OCI-LY1 (cell line): ENCODE data around the gene ABCA4.

Experiments
- H2AFZ ChIP-seq: fragments of 200-600 bp; sonication (generic), shearing (Covaris generic); 2 replicates; pipeline ENCODE4 v1.6.0; 2014; ENCODE audit warnings: antibody characterized with exemption, mild to moderate bottlenecking, low read length
- H3F3A ChIP-seq: fragments of 200-600 bp; sonication (generic), shearing (Covaris generic); 2 replicates; pipeline ENCODE4 v1.6.0; 2014; ENCODE audit warnings: mild to moderate bottlenecking, antibody characterized with exemption, low read length, moderate library complexity; ENCODE audit not compliant: insufficient read depth
- H3K27ac ChIP-seq: fragments of 200-600 bp; sonication (generic); 2 replicates; pipeline ENCODE4 v1.5.1; 2014; ENCODE audit warnings: low read length, mixed run types, mild to moderate bottlenecking, low read depth; ENCODE audit not compliant: poor library complexity, severe bottlenecking
- H3K27me3 ChIP-seq: fragments of 200-600 bp; sonication (generic); 2 replicates; pipeline ENCODE4 v1.6.0; 2014; ENCODE audit warnings: antibody characterized with exemption, mild to moderate bottlenecking, low read length, moderate library complexity; ENCODE audit not compliant: insufficient read depth
- H3K36me3 ChIP-seq: fragments of 200-600 bp; sonication (generic); 2 replicates; pipeline ENCODE4 v1.6.1; 2014; ENCODE audit warnings: mild to moderate bottlenecking, antibody characterized with exemption, low read length, moderate library complexity, mixed read lengths; ENCODE audit not compliant: insufficient read depth
- H3K4me1 ChIP-seq: fragments of 200-600 bp; sonication (generic); 2 replicates; pipeline ENCODE4 v1.5.1; 2014; ENCODE audit warnings: mild to moderate bottlenecking, low read length, moderate library complexity; ENCODE audit not compliant: insufficient read depth, severe bottlenecking
- H3K4me2 ChIP-seq: fragments of 200-600 bp; sonication (generic), shearing (Covaris generic); 2 replicates; pipeline ENCODE4 v1.6.1; 2014; ENCODE audit warnings: low read length
- H3K4me3 ChIP-seq: fragments of 200-600 bp; sonication (generic); 2 replicates; pipeline ENCODE4 v1.5.1; 2014; ENCODE audit warnings: low read length, low read depth, mild to moderate bottlenecking, mixed read lengths; ENCODE audit not compliant: poor library complexity, severe bottlenecking
- H3K79me2 ChIP-seq: fragments of 200-600 bp; shearing (Covaris generic); 2 replicates; pipeline ENCODE4 v1.6.1; 2016; ENCODE audit warnings: mixed run types, low read length, mixed read lengths; ENCODE audit not compliant: insufficient read depth
- H3K9ac ChIP-seq: fragments of 200-600 bp; sonication (generic), shearing (Covaris generic); 2 replicates; pipeline ENCODE4 v1.6.1; 2014; ENCODE audit warnings: mild to moderate bottlenecking, low read length, mixed read lengths
- H3K9me2 ChIP-seq: fragments of 200-600 bp; sonication (generic), shearing (Covaris generic); 2 replicates; pipeline ENCODE4 v1.6.1; 2014; ENCODE audit warnings: low read depth, mild to moderate bottlenecking, low read length, mixed read lengths
- H3K9me3 ChIP-seq: fragments of 200-600 bp; shearing (Covaris generic); 2 replicates; pipeline ENCODE4 v1.6.1; 2014; ENCODE audit warnings: low read length, mixed read lengths
- H4K20me1 ChIP-seq: fragments of 200-600 bp; sonication (generic), shearing (Covaris generic); 2 replicates; pipeline ENCODE4 v1.6.0; 2016; ENCODE audit warnings: mild to moderate bottlenecking, low read length; ENCODE audit not compliant: insufficient read depth
- EZH2 ChIP-seq: fragments of 200-600 bp; sonication (generic), shearing (Covaris generic); IDR thresholded peaks from 2 replicates; pipeline ENCODE4 v1.8.0; 2017; ENCODE audit warnings: borderline replicate concordance, mixed run types, mild to moderate bottlenecking, antibody characterized with exemption, low read length, moderate library complexity, mixed read lengths
- TF ChIP-seq, protein P1 (sequence below): fragments of 200-600 bp; sonication (generic), shearing (Covaris generic); IDR thresholded peaks from 2 replicates; pipeline ENCODE4 v1.5.1; 2017; ENCODE audit warnings: mild to moderate bottlenecking, antibody characterized with exemption, low read length, moderate library complexity, mixed read lengths

The ABCA4 gene

GRCh38 chr1:94006604-94007003, 114.3 kb downstream of the ABCA4 start:
- no peaks in the 10 kb centered on the region for H3K9me2 ChIP-seq
- H3K4me2 ChIP-seq = no peak overlapping the region
- H3K79me2 ChIP-seq = no peaks in the 10 kb centered on the region
- no peak overlapping the region for H3K4me3 ChIP-seq
- H3K36me3 ChIP-seq = no peaks in the 10 kb centered on the region
- no peaks in the 10 kb centered on the region for H3K27me3 ChIP-seq
- H3K9ac ChIP-seq = no peak overlapping the region
- no peak overlapping the region for H3K27ac ChIP-seq
- TF ChIP-seq, protein P1, sequence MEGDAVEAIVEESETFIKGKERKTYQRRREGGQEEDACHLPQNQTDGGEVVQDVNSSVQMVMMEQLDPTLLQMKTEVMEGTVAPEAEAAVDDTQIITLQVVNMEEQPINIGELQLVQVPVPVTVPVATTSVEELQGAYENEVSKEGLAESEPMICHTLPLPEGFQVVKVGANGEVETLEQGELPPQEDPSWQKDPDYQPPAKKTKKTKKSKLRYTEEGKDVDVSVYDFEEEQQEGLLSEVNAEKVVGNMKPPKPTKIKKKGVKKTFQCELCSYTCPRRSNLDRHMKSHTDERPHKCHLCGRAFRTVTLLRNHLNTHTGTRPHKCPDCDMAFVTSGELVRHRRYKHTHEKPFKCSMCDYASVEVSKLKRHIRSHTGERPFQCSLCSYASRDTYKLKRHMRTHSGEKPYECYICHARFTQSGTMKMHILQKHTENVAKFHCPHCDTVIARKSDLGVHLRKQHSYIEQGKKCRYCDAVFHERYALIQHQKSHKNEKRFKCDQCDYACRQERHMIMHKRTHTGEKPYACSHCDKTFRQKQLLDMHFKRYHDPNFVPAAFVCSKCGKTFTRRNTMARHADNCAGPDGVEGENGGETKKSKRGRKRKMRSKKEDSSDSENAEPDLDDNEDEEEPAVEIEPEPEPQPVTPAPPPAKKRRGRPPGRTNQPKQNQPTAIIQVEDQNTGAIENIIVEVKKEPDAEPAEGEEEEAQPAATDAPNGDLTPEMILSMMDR = no peak
- TF ChIP-seq EZH2 = no peak
- no peaks in the 10 kb centered on the region for H3K4me1 ChIP-seq
- no peaks in the 10 kb centered on the region for H3F3A ChIP-seq
- no peaks in the 10 kb centered on the region for H3K9me3 ChIP-seq
- H4K20me1 ChIP-seq = no peaks in the 10 kb centered on the region
- no peak overlapping the region for H2AFZ ChIP-seq

DNA sequence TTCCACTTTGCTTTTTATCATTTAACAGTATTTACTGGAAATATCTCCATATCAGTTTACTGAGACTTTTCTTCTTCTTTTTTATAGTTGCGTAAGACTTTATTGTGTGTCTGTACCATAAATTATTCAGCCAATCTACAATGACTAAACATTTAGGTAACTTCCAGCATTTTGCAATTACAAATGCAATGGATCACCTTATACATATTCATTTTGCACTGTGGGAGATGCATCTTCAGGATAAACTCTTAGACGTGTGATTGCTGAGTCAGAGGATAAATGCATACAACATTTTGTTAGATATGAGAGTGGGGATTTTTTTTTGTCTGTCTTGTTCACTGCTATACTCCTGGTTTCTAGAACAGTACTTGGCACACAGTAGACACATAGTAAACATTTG, 116.0 kb downstream of the ABCA4 start:
- TF ChIP-seq EZH2 = no peak
- TF ChIP-seq, protein P1 = no peak

DNA sequence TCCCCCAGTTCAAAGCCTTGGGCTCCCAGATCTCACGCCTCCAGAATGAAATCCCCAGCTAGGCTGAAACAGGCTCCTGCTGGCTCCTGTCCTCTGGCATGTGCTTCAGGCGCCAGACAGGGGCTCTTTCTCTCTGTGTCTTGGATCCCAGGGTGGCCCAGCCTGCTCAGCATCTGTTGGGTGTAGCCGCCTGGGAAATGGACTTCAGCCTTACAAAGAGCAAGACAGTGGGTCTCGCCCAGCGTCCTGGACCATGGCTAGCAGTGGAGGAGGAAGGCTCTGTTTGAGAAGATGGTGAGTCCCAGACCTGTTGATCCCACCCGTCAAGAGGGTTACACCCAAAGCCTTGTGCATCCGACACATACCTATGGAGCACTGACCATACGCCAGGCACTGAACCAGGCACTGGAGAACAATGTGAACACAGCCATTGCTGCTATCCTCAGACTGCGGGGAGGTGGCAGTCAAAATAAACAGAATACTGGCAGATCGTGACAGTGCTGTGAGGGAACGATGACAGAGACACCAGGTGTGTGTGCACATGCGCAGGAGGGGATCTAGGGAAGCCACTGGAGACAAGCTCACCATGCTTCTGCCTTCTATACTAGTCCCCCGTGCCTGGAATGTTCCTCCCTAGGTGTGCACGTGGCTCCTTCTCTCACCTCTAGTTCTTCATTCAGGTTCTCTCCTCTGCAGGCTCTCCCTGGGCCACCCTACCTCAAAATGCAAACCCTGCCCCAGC, 118.7 kb downstream of the ABCA4 start:
- no peak for TF ChIP-seq EZH2
- TF ChIP-seq, protein P1 = no peak

More for the DNA sequence above, 116.0 kb downstream of the ABCA4 start:
- Histone ChIP-seq H3K4me3 (no peak overlapping the region), H3K9ac (no peak overlapping the region), H3K79me2 (no peaks in the 10 kb centered on the region), H3K36me3 (no peaks in the 10 kb centered on the region), H2AFZ (no peak overlapping the region), H3K27me3 (no peaks in the 10 kb centered on the region), H3K9me3 (no peaks in the 10 kb centered on the region), H3K4me2 (no peak overlapping the region), H4K20me1 (no peaks in the 10 kb centered on the region), H3K9me2 (no peaks in the 10 kb centered on the region), H3K27ac (no peak overlapping the region), H3F3A (no peaks in the 10 kb centered on the region), H3K4me1 (no peaks in the 10 kb centered on the region)

More for the DNA sequence above, 118.7 kb downstream of the ABCA4 start:
- Histone ChIP-seq H3F3A (no peaks in the 10 kb centered on the region), H3K36me3 (no peaks in the 10 kb centered on the region), H3K9me2 (no peaks in the 10 kb centered on the region), H3K27me3 (no peaks in the 10 kb centered on the region), H3K4me2 (no peak overlapping the region), H3K9me3 (no peaks in the 10 kb centered on the region), H3K79me2 (no peaks in the 10 kb centered on the region), H3K9ac (no peak overlapping the region), H2AFZ (no peak overlapping the region), H3K4me1 (no peaks in the 10 kb centered on the region), H4K20me1 (no peaks in the 10 kb centered on the region), H3K4me3 (no peak overlapping the region), H3K27ac (no peak overlapping the region)
